Fibroblast of the aortic adventitia (primary cell): Measurements from ENCODE around the gene NEU1. TPM values are rescaled to one million over a fixed set of nuclear protein-coding genes. Genes with fewer than 3 reads are reported as not detected.

ENCODE experiments used
- DNase-seq: peaks from one replicate; pipeline ENCODE4 v3.0.0-alpha.2; 2010; ENCODE audit warnings: low read depth
- H3K4me3 ChIP-seq: 2 replicates; pipeline ENCODE4 v1.5.1; 2011; ENCODE audit warnings: low read depth, mild to moderate bottlenecking, control low read depth, low read length, moderate library complexity
- total RNA-seq: library from RNA; depleted of rRNA; stranded (reverse); fragments of >200 nt; gene quantifications from 2 replicates; pipeline ENCODE4 v1.2.3, GENCODE V29; 2012; ENCODE audit warnings: low replicate concordance
- TF ChIP-seq, protein P1 (sequence below): IDR thresholded peaks from 2 replicates; pipeline ENCODE4 v1.5.1; 2011; ENCODE audit warnings: mild to moderate bottlenecking, low read length, control low read depth, inconsistent platforms; ENCODE audit not compliant: insufficient read depth

The NEU1 gene
- total RNA-seq, 1 donor: 35.8 TPM

DNA sequence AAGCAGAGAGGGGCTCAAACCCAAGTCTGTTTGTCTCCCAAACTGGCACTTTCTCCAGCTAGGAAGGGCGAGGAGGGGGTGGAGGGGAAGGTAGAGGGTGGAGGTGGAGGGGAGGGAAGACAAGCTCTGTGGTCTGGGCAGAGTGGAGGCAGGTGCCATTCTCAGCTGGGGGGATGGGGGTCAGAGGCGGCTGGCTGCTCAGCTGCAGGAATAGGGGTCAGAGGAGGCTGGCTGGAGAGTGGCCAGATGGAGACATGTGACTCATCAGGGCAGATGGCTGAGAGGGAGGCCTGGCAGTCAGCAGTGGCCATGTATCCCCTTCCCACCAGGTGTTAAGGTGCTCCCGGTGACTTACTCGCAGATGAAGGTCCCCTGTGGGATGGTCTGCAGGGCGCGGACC lies 19.7 kb upstream of the NEU1 start:
- DNase-seq: no peak
- TF ChIP-seq, protein P1, sequence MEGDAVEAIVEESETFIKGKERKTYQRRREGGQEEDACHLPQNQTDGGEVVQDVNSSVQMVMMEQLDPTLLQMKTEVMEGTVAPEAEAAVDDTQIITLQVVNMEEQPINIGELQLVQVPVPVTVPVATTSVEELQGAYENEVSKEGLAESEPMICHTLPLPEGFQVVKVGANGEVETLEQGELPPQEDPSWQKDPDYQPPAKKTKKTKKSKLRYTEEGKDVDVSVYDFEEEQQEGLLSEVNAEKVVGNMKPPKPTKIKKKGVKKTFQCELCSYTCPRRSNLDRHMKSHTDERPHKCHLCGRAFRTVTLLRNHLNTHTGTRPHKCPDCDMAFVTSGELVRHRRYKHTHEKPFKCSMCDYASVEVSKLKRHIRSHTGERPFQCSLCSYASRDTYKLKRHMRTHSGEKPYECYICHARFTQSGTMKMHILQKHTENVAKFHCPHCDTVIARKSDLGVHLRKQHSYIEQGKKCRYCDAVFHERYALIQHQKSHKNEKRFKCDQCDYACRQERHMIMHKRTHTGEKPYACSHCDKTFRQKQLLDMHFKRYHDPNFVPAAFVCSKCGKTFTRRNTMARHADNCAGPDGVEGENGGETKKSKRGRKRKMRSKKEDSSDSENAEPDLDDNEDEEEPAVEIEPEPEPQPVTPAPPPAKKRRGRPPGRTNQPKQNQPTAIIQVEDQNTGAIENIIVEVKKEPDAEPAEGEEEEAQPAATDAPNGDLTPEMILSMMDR: no peak
- H3K4me3 ChIP-seq: no peak overlapping the region

DNA sequence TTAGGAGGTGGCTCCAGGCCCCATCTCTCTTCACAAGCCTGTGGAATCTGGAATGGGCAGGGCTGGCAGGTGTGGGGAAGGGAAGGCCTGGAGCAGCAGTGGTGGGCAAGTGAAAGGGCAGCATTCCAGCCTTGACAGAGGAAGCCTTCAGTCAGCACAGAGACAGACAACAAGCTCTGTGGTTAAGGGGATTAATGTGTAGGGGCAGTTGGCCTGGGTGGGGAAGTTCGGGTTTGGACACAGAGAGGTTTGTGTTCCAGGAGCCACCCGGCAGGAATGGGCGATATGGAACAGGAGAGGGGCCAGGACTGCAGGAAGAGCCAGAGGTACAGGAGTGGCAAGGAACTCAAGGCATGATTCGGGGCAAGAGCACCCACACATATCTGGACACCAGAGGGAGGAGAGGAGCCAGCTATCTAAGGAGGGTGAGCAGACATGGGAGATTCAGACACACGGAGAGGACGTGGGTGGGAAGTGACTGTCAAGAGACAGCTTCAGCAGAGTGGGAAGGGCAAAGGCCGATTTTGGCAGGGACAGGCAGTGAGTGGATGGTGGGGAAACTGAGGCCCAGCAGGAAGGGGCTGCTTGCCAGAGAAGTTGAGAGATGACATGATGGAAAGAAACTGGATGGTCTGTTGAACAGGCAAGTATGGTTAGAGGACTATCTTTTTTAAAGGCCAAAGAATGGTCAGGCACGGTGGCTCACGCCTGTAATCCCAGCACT lies 18.7 kb upstream of the NEU1 start:
- DNase-seq: no peak
- TF ChIP-seq, protein P1: no peak
- H3K4me3 ChIP-seq: no peak overlapping the region

GRCh38 chr6:31880616-31881015 lies 18.0 kb upstream of the NEU1 start:
- TF ChIP-seq, protein P1: no peak
- DNase-seq: no peak
- no peak overlapping the region for H3K4me3 ChIP-seq

- TF ChIP-seq, protein P1: no peak
- H3K4me3 ChIP-seq: no peak overlapping the region
- no peak for DNase-seq
Observed at GRCh38 chr6:31879901-31880300, 17.3 kb upstream of the NEU1 start.

- no peak for DNase-seq
- no peak overlapping the region for H3K4me3 ChIP-seq
- TF ChIP-seq, protein P1: no peak
Observed at GRCh38 chr6:31879143-31879542, 16.5 kb upstream of the NEU1 start.

DNA sequence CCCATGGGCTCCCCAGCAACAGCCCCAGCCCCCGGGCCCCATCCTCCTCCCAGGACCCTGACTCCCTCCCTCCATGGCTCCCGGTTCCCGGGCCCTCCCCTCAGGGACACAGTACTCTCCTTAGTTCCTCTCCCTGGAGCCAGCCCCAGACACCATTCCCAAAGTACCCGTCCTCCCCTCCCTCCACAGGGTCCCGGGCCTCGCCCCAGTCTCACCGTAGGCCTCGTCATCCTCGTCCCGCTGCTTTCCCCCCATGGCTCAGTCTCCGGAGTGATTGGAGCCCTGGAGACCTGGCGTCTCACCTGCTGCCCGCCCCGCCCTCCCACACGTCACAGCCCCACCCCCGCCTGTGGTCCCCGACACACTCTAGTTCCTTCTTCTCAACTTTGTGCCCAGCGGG lies 16.1 kb upstream of the NEU1 start, which contains the start of gene SLC44A4:
TSS of gene SLC44A4 (minus strand) at position 272 of the 400 bp plus-strand sequence. CDS start at position 255, 17 bp downstream.
- no peak for DNase-seq
- TF ChIP-seq, protein P1: no peak
- no peak within 1 kb of the TSS for H3K4me3 ChIP-seq

DNA sequence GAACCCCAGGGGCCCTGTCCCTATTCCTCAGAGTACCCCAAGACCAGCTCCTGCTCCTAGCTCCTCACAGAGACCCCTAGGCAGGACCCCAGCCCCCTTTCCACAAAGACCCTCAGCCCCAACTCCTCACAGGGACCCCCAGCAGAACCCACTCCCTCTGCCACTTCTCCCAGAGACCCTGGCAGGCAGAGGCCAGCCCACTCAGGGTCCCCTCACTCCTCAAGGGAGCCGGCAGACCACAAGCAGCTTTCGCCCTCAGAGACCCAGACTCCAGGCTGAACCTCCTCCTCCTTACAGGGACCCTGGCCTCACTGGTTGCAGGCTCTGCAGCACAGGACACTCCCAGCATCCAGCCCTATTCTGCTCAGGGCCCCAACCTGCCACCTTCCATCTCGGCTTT lies 15.6 kb upstream of the NEU1 start:
- no peak overlapping the region for H3K4me3 ChIP-seq
- TF ChIP-seq, protein P1: no peak
- DNase-seq: no peak
